ENCODE data around the gene KCTD2.

Gene KCTD2

DNA sequence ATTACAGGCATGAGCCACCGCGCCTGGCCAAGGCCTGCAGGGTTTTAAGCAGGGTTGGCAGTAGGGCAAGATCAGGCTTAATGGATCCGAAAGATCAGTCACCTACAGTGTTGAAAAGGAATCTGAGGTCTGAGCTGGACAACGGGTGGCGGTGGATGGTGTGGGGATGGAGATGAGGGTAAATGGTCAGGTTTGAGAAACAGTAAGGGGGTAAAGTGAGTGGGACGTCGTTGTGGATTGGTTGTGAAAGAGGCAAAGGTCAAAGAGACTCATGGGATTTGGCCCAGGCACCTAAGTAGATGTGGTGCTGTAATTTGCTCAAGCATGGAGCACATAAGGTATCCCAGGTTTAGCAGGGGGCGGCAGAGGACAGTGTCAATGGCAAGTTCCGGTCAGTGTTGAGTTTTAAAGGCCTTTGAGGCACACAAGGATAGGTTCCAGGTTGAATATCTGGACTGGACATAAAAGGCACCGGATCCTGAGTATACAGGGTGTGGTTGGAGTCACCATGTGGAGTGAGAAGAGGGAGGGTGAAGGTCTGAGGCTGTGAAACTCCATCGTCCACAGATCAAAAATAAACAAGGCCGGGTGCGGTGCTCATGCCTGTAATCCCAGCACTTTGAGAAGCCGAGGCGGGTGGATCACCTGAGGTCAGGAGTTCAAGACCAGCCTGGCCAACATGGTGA is 39.6 kb downstream of the KCTD2 start:
- no peak for DNase-seq (ENCODE audit: low read depth)
- no peak overlapping the region for H3K4me3 ChIP-seq (ENCODE audit: low read depth, low read length)
- TF ChIP-seq, protein P1, sequence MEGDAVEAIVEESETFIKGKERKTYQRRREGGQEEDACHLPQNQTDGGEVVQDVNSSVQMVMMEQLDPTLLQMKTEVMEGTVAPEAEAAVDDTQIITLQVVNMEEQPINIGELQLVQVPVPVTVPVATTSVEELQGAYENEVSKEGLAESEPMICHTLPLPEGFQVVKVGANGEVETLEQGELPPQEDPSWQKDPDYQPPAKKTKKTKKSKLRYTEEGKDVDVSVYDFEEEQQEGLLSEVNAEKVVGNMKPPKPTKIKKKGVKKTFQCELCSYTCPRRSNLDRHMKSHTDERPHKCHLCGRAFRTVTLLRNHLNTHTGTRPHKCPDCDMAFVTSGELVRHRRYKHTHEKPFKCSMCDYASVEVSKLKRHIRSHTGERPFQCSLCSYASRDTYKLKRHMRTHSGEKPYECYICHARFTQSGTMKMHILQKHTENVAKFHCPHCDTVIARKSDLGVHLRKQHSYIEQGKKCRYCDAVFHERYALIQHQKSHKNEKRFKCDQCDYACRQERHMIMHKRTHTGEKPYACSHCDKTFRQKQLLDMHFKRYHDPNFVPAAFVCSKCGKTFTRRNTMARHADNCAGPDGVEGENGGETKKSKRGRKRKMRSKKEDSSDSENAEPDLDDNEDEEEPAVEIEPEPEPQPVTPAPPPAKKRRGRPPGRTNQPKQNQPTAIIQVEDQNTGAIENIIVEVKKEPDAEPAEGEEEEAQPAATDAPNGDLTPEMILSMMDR (IDR thresholded peaks at IDR 0.05; ENCODE audit: low read depth, low read length, missing control alignments): no peak
- in situ Hi-C loops (cut with HindIII; ENCODE audit: low sequenced_read_pairs): no loop called here

- DNase-seq (ENCODE audit: low read depth): no peak
- H3K4me3 ChIP-seq (ENCODE audit: low read depth, low read length): peak overlapping the region; percentile 46
- TF ChIP-seq, protein P1 (IDR thresholded peaks at IDR 0.05; ENCODE audit: low read depth, low read length, missing control alignments): no peak
- in situ Hi-C loops (cut with HindIII; ENCODE audit: low sequenced_read_pairs): no loop called here
Measured at GRCh38 chr17:75087182-75087557, 40.1 kb downstream of the KCTD2 start.

GRCh38 chr17:75087558-75088453 is 40.8 kb downstream of the KCTD2 start, which contains the start of gene SLC16A5:
Gene SLC16A5, plus strand, starts transcription at chr17:75087954. Its CDS starts 5,683 bp downstream, at chr17:75093637.
- no peak for DNase-seq (ENCODE audit: low read depth)
- in situ Hi-C loops (cut with HindIII; ENCODE audit: low sequenced_read_pairs): no loop called here
- TF ChIP-seq, protein P1 (IDR thresholded peaks at IDR 0.05; ENCODE audit: low read depth, low read length, missing control alignments): no peak

GRCh38 chr17:75088465-75089417 is 41.7 kb downstream of the KCTD2 start:
- peak overlapping the region; percentile 46 for H3K4me3 ChIP-seq (ENCODE audit: low read depth, low read length)
- in situ Hi-C loops (cut with HindIII; ENCODE audit: low sequenced_read_pairs): no loop called here
- TF ChIP-seq, protein P1 (IDR thresholded peaks at IDR 0.05; ENCODE audit: low read depth, low read length, missing control alignments): no peak
- no peak for DNase-seq (ENCODE audit: low read depth)

More at GRCh38 chr17:75087558-75088453, 40.8 kb downstream of the KCTD2 start, which contains the start of gene SLC16A5:
- peak within 1 kb of the TSS; percentile 46 for H3K4me3 ChIP-seq (ENCODE audit: low read depth, low read length)

DNA sequence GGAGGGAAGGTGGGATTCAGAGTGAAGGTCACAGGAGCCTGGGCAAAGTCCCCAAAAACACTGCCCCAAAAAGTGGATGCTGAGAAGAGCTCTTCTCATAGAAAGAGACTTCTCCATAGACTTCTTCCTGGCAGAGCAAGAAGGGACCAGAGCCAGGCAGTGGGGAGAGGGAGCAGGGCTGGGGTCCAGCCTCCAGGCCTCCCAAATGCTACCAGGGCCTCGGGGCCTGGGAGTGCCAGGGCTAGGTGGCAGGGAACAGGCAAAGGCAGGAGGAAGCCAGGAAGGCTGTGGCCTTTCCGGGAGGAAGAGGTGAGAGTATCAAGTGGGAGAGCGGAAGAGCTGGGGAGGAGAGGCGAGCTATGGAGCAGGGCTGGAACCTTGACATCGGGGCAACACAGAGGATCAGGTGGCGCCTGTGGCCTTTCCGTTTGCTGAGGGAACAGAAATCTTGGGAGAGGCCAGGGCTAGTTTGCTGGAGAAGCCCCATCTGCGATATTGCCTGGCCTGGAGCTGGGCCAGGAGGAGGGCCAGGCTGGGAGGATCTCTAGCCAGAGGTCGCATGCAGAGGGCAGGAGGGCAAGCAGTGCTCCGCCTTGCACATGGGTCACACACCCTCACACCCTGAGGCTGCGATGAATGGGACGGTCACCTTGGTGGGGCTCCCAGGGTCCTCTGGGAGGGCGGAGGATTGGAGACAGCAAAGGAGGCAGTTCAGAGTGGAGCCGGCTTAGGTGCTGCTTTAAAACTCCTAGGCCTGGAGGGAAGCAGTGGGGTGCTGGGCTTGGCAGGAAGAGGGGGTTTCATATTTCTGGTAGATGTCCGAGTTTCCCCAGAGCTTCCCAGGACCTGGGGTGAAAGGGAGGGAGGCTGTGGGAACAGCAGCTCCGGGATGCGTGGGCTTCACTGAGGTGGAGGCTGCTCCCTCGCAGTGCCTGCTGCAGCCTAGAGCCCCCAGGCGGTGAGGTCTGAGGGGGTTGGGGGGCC is 44.1 kb downstream of the KCTD2 start:
- TF ChIP-seq, protein P1 (IDR thresholded peaks at IDR 0.05; ENCODE audit: low read depth, low read length, missing control alignments): no peak
- no peak overlapping the region for H3K4me3 ChIP-seq (ENCODE audit: low read depth, low read length)
- no peak for DNase-seq (ENCODE audit: low read depth)
- in situ Hi-C loops (cut with HindIII; ENCODE audit: low sequenced_read_pairs): no loop called here

Data from astrocyte of the cerebellum (primary cell).